ENCODE measurements around the gene S100A7A.

DNA sequence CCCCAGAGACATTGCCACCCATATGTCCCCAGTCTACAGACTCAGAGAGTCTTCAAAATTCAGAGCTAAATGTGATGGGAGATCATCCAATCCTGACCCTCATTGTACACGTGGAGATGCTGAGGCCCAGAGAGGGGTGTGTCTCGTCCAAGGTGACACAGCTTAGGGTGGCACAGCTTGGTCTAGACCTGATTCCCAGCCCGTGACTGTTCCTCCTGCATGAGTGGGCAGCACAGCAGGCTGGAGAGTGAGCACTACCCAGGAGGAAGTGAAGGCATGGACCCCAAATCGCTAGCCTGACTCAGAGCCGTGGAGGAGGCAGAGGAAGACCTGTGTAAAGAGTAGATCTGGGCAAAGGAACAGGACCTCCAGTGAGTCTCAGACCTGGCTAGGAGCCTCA lies 27.8 kb downstream of the S100A7A start:
- TF ChIP-seq, protein P1, sequence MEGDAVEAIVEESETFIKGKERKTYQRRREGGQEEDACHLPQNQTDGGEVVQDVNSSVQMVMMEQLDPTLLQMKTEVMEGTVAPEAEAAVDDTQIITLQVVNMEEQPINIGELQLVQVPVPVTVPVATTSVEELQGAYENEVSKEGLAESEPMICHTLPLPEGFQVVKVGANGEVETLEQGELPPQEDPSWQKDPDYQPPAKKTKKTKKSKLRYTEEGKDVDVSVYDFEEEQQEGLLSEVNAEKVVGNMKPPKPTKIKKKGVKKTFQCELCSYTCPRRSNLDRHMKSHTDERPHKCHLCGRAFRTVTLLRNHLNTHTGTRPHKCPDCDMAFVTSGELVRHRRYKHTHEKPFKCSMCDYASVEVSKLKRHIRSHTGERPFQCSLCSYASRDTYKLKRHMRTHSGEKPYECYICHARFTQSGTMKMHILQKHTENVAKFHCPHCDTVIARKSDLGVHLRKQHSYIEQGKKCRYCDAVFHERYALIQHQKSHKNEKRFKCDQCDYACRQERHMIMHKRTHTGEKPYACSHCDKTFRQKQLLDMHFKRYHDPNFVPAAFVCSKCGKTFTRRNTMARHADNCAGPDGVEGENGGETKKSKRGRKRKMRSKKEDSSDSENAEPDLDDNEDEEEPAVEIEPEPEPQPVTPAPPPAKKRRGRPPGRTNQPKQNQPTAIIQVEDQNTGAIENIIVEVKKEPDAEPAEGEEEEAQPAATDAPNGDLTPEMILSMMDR (IDR thresholded peaks at IDR 0.05; ENCODE audit: poor library complexity, severe bottlenecking), result no peak
- no peak for TF ChIP-seq EP300 (conservative IDR thresholded peaks at IDR 0.05; ENCODE audit: poor library complexity, severe bottlenecking)
- TF ChIP-seq, protein P2, sequence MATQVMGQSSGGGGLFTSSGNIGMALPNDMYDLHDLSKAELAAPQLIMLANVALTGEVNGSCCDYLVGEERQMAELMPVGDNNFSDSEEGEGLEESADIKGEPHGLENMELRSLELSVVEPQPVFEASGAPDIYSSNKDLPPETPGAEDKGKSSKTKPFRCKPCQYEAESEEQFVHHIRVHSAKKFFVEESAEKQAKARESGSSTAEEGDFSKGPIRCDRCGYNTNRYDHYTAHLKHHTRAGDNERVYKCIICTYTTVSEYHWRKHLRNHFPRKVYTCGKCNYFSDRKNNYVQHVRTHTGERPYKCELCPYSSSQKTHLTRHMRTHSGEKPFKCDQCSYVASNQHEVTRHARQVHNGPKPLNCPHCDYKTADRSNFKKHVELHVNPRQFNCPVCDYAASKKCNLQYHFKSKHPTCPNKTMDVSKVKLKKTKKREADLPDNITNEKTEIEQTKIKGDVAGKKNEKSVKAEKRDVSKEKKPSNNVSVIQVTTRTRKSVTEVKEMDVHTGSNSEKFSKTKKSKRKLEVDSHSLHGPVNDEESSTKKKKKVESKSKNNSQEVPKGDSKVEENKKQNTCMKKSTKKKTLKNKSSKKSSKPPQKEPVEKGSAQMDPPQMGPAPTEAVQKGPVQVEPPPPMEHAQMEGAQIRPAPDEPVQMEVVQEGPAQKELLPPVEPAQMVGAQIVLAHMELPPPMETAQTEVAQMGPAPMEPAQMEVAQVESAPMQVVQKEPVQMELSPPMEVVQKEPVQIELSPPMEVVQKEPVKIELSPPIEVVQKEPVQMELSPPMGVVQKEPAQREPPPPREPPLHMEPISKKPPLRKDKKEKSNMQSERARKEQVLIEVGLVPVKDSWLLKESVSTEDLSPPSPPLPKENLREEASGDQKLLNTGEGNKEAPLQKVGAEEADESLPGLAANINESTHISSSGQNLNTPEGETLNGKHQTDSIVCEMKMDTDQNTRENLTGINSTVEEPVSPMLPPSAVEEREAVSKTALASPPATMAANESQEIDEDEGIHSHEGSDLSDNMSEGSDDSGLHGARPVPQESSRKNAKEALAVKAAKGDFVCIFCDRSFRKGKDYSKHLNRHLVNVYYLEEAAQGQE (IDR thresholded peaks at IDR 0.05; ENCODE audit: borderline replicate concordance), result no peak
- no peak for TF ChIP-seq MXI1 (conservative IDR thresholded peaks at IDR 0.05; ENCODE audit: poor library complexity, severe bottlenecking)
- no peak for TF ChIP-seq SMC3 (conservative IDR thresholded peaks at IDR 0.05; ENCODE audit: poor library complexity)
- TF ChIP-seq RAD21 (conservative IDR thresholded peaks at IDR 0.05), result no peak
- TF ChIP-seq EZH2 (IDR thresholded peaks at IDR 0.05; ENCODE audit: borderline replicate concordance, insufficient read depth, low read length, poor library complexity, severe bottlenecking), result no peak
- no peak for TF ChIP-seq POLR2AphosphoS5 (IDR thresholded peaks at IDR 0.05)
- TF ChIP-seq TAF1 (IDR thresholded peaks at IDR 0.05; ENCODE audit: low read depth), result no peak
